ENCODE measurements around the gene PPP1CA. TPM values are rescaled to one million over a fixed set of nuclear protein-coding genes. Genes with fewer than 3 reads are reported as not detected.
"Not testable (repeated sequence)": the region's sequence is repeated elsewhere in the genome, so short reads cannot be mapped to it uniquely, and the experiment has no call there.

Gene PPP1CA
- total RNA-seq, 1 experiment from 2014 or later: 217 TPM

DNA sequence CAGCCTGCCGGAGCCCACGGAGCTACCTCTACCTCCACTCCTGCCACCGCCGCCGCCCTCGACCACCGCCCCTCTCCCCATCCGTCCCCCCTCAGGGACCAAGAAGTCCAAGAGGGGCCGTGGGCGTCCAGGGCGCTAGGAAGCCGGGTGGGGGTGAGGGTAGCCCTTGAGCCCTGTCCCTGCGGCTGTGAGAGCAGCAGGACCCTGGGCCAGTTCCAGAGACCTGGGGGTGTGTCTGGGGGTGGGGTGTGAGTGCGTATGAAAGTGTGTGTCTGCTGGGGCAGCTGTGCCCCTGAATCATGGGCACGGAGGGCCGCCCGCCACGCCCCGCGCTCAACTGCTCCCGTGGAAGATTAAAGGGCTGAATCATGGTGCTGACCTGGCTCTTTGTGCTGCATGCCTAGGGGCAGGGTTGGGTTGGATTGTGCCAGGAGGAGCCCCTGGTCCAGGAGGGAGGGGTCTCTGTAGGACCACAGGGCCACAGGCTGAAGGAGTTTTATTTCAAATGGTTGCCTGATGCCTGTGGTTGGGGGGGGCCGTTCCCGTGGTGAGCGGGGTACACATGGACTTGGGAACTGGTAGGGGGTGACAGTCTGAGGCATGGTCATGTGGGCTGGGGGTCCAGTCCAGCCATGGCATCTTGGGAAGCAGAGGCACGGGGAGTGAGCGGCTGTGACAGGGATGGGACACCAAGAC lies 33.5 kb upstream of the PPP1CA start:
- peak; percentile 30 for DNase-seq (ENCODE audit: low spot score)

DNA sequence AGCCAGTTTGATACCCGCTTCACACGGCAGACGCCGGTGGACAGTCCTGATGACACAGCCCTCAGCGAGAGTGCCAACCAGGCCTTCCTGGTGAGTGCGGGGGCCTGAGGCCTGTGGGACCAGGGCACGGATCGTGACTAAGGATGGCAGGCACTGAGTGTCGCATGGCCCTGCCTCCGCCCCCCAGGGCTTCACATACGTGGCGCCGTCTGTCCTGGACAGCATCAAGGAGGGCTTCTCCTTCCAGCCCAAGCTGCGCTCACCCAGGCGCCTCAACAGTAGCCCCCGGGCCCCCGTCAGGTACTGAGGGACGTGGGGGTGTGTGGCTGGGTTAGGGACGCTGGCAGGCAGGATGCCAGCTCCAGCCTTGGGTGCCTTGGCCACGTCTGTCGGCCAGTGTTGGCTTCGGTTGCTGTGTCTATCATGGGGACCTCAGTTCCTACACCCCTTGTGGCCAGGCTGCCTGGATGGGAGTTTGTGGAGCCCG lies 32.8 kb upstream of the PPP1CA start:
- no peak for DNase-seq (ENCODE audit: low spot score)

DNA sequence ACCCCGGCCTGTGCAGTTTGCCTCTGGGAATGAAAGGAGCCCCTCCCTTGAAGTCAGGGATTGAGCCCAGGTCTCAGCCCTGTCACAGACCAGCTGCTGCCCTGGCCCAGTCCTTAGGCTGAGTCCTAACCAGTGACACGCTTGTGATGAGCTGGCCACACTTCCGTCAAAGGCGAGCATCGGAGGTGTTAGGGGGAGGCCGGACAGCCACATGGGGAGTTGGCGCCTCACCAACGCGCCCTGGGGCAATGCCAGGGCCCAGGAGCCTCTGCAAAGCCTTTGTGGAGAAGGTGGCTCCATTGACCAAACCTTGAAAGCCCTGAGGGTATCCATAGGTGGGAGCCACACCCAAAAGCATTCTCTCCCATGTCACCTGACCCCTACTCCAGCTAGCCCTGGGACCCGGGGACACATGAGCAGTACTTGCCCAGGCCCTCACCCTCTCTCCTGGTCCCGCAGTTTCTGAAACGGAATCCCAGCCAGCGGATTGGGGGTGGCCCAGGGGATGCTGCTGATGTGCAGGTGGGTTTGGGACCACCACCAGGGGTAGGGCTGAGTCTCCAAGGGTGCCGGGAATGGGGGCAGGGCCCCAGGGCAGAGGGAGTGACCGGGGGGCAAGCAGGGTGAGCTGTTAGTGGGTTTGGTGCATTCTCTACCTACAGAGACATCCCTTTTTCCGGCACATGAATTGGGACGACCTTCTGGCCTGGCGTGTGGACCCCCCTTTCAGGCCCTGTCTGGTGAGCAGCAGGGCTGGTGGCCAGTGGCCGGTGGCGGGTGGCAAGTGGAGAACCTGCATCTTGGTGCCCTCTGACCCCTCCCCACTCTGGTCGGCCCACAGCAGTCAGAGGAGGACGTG lies 32.1 kb upstream of the PPP1CA start:
- no peak for DNase-seq (ENCODE audit: low spot score)

DNA sequence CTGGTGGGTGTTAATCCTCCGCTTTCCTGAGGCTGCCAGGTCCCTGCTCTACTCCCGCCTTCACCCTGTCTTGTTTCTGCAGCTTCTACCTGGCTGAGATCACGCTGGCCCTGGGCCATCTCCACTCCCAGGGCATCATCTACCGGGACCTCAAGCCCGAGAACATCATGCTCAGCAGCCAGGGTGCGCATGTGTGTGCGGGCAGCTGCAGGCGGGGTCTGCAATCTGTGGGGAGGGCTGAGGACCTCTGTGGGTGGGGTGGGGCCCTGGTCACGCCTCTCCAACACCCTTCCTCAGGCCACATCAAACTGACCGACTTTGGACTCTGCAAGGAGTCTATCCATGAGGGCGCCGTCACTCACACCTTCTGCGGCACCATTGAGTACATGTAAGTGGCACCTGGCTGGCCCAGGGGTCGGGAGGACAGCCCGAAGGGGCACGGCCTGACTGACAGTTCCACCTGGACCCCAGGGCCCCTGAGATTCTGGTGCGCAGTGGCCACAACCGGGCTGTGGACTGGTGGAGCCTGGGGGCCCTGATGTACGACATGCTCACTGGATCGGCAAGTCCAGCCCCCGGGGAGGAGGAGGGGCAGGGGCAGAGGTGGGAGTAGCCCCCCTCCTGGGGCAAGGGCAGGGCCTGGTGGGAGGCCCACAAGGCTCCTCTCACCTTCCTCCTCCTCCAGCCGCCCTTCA lies 31.1 kb upstream of the PPP1CA start:
- no peak for DNase-seq (ENCODE audit: low spot score)

DNA sequence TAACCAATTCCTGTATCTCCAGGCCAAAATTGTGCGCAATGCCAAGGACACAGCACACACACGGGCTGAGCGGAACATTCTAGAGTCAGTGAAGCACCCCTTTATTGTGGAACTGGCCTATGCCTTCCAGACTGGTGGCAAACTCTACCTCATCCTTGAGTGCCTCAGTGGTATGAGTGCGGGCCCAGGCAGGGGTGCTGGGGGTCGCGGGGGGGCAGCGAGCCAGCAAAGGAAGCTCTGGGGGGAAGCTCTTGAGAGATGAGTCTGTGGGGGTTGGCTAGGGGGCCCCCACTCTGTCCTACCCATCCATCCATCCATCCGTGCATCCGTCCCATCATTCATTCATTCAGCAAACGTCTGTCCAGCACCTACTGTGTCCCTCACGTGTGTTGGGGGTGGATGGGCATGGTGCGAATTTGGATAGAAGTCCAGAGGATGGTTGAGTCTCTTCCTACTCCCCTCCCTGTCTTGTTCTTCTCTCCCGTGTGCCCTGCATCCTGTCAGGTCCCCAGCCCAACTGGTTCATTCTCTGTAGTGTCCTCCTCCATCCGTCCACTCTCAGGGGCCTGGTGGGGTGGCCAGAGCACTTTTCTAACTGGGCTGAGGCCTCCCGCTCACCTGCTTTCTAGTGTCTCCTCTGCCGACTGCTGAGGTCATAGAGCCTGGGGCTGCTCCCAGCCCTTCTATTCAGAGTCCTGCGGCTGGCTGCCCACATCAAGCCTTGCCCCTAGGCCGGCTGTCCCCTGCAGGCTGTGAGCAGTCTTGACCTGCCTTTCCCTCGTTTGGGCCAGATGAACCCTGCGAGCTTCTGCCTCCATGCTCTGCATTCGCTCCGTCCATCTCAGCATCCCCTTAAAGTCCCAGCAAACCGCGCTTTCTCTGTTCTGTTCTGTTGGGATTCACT lies 29.9 kb upstream of the PPP1CA start:
- no peak for DNase-seq (ENCODE audit: low spot score)

DNA sequence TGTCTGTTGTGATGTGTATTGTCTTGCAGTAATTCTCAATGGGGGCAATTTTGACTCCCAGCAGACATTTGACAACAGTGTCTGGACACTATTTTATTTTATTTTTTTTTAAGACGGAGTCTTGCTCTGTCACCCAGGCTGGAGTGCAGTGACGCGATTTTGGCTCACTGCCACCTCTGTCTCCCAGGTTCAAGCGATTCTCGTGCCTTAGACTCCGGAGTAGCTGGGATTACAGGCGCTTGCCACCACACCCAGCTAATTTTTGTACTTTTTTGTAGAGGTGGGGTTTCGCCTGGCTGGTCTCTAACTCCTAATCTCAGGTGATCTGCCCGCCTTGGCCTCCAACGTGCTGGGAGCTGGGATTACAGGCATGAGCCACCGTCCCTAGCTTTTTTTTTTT lies 28.1 kb upstream of the PPP1CA start:
- no peak for DNase-seq (ENCODE audit: low spot score)

DNA sequence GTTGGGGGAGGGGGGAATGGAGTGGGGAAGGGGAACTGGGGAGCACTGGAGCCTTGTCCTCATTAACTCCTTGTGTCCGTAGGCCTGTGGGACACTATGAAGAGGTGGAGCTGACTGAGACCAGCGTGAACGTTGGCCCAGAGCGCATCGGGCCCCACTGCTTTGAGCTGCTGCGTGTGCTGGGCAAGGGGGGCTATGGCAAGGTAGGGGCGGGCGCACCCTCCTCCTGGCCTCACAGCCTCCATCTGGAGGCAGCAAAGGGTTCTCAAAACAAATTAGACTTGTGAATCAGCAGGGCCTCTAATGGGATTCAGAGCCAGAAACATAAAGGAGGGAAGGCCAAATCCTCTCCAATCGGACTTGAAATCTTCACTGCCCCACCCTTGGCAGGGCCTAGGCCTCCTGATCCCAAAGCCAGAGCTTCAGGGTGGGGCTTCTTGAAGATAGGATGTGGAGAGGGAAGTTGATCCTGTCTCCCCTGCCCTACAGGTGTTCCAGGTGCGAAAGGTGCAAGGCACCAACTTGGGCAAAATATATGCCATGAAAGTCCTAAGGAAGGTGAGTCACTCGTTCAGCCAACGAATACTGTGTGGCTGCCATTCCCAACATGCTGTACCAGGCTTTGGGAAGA lies 27.5 kb upstream of the PPP1CA start:
- DNase-seq (ENCODE audit: low spot score): no peak

DNA sequence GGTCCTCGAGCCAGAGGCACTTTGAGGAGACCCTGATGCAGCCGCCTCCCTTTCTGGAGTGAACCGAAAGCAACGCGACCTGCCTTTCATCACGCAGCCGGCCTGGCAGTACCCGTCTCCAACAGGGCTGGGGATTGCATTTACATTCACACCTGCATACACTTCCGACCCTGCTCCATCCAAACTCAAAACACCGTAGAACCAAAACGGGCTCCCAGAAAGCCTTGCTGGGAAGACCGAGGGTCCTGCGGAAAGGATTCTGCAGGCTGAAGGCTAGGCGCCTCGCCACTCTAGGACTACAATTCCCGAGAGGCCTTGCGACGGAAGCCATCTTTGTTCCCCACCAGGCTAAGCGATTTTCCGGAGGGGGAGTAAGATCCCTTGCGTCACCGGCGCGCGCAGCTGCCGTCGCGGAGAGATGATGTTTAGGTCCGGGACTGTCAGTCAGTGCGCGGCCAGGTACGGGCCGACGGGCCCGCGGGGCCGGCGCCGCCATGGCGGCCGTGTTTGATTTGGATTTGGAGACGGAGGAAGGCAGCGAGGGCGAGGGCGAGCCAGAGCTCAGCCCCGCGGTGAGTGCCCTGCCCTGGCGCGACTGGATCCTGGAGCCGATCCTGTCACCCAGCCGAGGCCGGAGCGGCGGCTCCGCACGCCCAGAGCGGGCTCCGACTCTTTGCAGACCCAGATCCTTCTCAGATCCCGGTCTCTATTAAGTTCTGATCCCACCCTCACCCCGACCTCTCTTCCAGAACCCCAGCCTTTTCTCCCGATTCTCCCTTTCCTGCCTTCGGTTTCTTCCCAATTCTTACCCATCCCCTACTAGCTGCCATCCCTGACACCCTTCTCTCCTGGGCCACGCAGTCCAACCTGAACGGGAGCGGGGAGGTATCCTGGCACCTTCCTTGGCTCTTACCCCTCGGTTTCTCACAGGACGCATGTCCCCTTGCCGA lies 26.7 kb upstream of the PPP1CA start, which contains the start of gene RPS6KB2:
RPS6KB2 (plus strand) TSS at position 443 of the 950 bp plus-strand sequence; CDS start at position 495, 52 bp downstream.
- DNase-seq (ENCODE audit: low spot score): peak; percentile 91

DNA sequence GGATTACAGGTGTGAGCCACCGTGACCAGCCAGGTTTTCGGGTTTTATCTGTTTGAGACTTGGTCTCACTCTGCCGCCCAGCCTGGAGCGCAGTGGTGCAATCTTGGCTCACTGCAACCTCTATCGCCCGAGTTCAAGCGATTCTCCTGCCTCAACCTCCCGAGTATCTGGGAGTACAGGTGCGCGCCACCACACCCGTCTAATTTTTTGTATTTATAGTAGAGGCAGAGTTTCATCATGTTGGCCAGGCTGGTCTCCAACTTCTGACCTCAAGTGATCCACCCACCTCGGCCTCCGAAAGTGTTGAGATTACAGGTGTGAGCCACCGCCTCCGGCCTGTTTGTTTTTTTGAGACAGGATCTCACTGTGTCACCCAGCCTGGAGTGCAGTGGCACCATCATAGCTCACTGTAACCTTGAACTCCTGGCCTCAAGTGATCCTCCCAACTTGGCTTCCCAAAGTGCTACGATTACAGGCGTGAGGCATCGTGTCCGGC lies 25.8 kb upstream of the PPP1CA start:
- DNase-seq (ENCODE audit: low spot score): not testable (repeated sequence)

DNA sequence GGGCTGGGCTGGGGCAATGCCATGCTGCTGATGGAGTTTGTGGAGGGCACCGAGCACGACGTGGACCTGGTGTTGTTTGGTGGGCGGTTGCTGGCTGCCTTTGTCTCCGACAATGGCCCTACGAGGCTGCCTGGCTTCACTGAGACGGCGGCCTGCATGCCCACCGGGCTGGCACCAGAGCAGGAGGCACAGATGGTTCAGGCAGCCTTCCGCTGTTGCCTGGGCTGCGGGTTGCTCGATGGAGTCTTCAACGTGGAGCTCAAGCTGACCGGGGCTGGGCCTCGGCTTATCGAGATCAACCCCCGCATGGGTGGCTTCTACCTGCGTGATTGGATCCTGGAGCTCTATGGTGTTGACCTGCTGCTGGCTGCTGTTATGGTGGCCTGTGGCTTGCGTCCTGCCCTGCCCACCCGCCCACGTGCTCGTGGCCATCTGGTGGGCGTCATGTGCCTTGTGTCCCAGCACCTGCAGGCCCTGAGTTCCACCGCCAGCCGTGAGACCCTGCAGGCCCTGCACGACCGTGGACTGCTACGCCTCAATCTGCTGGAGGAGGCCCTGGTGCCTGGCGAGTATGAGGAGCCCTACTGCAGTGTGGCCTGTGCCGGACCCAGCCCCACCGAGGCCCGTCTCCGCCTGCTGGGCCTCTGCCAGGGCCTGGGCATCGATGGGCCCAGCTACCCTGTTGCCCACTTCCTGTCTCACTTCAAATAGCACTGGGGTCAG lies 22.4 kb upstream of the PPP1CA start:
- no peak for DNase-seq (ENCODE audit: low spot score)

DNA sequence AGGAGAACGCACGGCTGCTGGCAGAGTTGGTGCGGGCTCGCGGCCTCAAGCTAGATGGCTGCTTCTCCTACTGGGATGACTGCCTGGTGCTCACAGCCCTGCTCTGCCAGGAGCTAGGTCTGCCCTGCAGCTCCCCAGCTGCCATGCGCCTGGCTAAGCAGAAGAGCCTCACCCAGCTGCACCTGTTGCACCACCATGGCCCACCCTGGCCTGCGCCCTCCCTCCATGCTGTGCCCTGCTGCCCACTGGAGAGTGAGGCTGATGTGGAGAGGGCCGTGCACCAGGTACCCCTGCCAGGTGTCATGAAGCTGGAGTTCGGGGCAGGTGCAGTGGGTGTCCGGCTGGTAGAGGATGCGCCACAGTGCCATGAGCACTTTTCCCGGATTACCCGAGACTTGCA lies 21.8 kb upstream of the PPP1CA start:
- DNase-seq (ENCODE audit: low spot score): no peak

DNA sequence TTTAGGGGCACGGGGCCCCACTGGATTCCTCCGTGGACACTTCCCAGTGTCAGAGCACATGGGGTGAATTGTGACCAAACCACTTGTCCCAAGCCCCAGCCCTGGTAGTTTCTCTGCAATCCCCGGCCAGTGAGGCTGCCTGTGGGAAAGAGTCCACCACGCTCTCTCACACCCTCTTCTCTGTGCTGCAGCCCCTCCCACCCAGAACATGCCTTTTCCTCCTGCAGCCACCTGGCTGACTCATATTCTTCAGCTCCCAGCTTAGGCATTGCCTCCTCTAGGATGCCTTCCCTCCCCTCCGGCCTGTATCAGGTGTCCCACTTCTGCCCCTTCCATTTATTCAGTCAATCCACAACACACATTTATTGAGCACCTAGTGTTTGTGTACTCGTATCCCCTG lies 21.2 kb upstream of the PPP1CA start:
- DNase-seq (ENCODE audit: low spot score): no peak

DNA sequence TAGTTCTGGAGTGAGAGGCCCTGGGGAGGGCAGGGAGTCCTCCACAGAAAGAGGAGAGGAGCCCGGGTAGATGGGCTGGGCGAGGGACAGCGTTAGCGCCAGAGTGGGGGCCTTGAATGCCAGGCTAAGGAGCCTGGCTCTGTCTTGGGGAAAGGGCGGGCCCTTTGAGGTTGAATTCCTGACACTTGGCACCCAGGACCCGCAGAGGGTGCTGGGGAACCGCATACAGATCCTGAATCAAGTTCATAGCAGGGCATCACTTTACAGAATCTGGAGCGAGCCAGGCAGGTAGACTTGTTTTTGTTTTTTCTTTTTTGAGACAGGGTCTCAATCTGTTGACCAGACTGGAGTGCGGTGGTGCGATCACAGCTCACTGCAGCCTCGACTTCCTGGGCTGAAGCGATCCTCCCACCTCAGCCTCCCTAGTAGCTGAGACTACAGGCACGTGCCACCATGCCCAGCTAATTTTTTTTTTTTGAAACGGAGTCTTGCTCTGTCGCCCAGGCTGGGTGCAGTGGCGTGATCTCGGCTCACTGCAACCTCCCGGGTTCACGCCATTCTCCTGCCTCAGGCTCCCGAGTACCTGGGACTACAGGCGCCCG lies 19.9 kb upstream of the PPP1CA start:
- no peak for DNase-seq (ENCODE audit: low spot score)

DNA sequence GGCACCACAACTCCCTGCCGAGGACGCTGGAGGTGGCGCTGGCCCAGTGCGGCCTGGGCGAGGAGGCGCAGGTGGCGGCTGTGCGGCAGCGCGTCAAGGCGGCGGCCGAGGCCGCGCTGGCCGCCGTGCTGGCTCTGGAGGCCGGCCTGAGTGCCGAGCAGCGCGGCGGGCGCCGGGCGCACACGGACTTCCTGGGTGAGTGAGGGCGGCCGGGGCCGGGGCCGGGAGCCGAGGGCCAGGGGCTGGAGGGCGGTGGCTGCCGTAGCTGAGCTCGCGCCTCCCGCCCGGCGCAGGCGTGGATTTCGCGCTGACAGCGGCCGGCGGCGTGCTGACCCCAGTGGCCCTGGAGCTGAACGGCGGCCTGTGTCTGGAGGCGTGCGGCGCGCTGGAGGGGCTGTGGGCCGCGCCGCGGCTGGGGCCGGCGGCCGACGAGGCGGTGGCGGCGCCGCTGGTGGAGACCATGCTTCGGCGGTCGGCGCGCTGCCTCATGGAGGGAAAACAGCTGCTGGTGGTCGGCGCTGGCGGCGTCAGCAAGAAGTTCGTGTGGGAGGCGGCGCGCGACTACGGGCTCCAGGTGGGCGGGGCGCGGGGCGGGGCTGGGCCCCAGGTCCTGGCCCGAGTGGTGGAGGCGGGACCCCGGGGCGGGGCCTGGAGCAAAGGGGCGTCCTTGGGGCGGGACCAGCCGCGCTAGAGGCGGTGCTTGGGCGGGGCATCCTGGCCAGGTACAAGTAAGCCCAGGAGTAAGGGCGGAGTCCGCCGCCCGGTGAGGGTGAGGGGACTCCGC lies 19.2 kb upstream of the PPP1CA start:
- DNase-seq (ENCODE audit: low spot score): peak; percentile 67

DNA sequence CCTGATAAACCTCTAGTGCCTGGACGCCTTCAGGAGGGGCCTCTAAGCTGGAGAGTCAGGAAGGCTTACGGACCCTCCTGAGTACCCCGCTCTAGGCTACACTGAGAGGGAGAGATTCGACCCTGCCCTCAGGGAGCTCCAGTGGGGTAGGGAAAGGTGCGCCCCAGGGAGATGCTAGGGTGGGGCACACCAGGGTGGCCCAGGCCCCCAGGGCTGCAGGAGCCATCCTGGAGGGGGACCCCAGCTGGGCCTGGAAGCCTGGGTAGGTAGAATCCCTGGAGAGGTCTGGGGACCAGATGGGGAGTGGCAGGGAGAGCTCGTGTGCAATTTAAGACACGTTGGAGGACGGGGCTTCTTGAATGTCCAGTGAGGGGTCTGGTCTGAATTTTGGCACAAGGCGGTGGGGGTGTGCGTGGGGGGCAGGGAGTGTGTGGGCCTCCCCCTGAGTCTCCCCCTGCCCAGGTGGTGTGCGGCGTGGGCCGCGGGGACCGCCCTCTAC lies 18.5 kb upstream of the PPP1CA start:
- DNase-seq (ENCODE audit: low spot score): no peak

DNA sequence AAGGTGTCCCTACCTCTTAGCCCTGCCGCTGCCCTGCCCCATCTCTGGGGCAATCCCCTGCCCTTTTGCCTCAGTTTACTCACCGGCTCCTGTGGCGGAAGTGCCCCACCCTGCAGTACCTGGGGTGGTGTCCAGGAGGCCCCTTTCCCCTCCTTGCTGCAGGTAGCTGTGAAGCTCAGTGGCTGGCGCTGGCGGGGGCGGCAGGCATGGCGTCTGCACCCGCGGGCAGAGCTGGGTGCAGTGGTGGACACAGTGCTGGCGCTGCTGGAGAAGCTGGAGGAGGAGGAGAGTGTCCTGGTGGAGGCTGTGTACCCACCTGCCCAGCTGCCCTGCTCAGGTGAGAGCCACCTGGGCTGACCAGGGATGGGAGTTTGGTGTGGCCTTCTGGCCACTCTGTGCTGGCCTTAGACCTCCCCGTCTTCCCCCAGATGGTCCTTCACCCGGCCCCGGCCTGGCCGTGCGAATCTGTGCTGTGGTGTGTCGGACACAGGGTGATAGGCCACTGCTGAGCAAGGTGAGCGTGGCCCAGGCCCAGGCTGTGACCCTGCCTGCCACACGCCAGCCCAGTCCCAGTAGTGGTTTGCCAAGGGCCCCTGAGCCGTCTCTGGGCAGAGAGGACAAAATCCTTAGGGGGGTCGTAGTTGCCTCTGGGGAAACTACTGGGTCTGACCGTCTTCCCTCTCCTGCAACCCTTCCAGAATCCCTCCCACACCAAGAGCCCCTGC lies 17.8 kb upstream of the PPP1CA start:
- DNase-seq (ENCODE audit: low spot score): no peak
